ENCODE data around the gene PSPH. TPM values are rescaled to one million over a fixed set of nuclear protein-coding genes. Genes with fewer than 3 reads are reported as not detected.

PSPH gene
- total and polyA plus RNA-seq, 2 donors (not counting 3 experiments of a cell fraction or from before 2014, with no cell fraction given) = 11.8 to 24.2 TPM

DNA sequence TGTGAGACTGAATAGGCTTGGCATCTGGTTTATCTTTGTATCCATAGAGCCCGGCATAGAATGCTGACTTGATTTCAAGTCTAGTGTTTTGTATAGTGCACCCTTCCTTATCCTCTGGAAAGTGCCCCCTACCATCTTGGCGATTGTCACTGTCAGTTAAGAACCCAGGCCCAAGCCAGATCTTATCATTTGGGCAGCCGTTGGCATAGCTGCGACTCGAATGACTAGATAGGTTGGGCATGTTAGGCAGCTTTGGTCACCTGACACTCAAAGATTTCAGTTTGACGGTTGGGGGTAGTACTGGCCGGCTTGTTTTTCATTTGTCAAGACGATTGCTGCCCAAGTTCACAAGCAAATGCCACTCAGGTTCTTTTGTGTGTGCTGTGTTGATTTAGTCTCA is 80.3 kb downstream of the PSPH start:
- FAIRE-seq (no peak), DNase-seq (ENCODE audit: low read depth, low spot score) (no peak)
- peaks cover 0 to 3% of the 10 kb centered on the region in 2 experiments for H3K36me3 ChIP-seq (ENCODE audit: control insufficient read depth in 2 of 2, extremely low read depth in 1 of 2, insufficient read depth in 2 of 2, low read length in 2 of 2)
- H2AFZ ChIP-seq (ENCODE audit: low read depth, low read length) = no peak overlapping the region
- no peaks in the 10 kb centered on the region for H3K9me3 ChIP-seq (replicated peaks; ENCODE audit: control insufficient read depth, insufficient read depth, low read length)
- H4K20me1 ChIP-seq (replicated peaks; ENCODE audit: control insufficient read depth, extremely low read depth, insufficient read depth, low read length) = no peaks in the 10 kb centered on the region
- TF ChIP-seq, protein P1, sequence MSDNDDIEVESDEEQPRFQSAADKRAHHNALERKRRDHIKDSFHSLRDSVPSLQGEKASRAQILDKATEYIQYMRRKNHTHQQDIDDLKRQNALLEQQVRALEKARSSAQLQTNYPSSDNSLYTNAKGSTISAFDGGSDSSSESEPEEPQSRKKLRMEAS (IDR thresholded peaks at IDR 0.05; ENCODE audit: insufficient read depth, insufficient read length) = no peak
- TF ChIP-seq FOS (IDR thresholded peaks at IDR 0.05; ENCODE audit: borderline replicate concordance, insufficient read depth, low read length) = no peak
- TF ChIP-seq GATA2 (IDR thresholded peaks at IDR 0.05; ENCODE audit: insufficient read depth, insufficient read length, low read depth, low read length) = no peak
- no peak for TF ChIP-seq POLR2A (IDR thresholded peaks at IDR 0.05; ENCODE audit: low read depth, low read length)
- no TSS peak for BruUV-seq (replicated peaks)
- H3K27ac ChIP-seq (ENCODE audit: insufficient read depth, low read depth, low read length) = no peak overlapping the region
- POLR2A ChIA-PET = interaction anchor here (0.6 kb wide), 1 partner anchor 68 kb away, joined by 11 read pairs; no protein-coding TSS in a partner anchor
- no peaks in the 10 kb centered on the region for H3K27me3 ChIP-seq (ENCODE audit: control insufficient read depth in 2 of 2, insufficient read depth in 2 of 2, low read length in 2 of 2)
- no peak overlapping the region for H3K4me2 ChIP-seq (ENCODE audit: insufficient read depth, low read length)
- dilution Hi-C loops (cut with MboI; ENCODE audit: extremely low pct_ligation_motif_present, low sequenced_read_pairs) (no loop called here), intact Hi-C loops (cut with micrococcal nuclease) (no loop called here)
- peaks cover 25% of the 10 kb centered on the region for H3K79me2 ChIP-seq (ENCODE audit: control insufficient read depth, insufficient read depth, low read length)
- no peaks in the 10 kb centered on the region for H3K9me1 ChIP-seq (replicated peaks; ENCODE audit: control insufficient read depth, extremely low read depth, insufficient read depth, low read length)
- CTCF ChIA-PET = interaction anchor here (0.9 to 1.8 kb wide), 3 partner anchors 104 to 122 kb away, joined by 3 to 4 read pairs (median 4); partner anchors contain the start of gene PHKG1
- H3K9ac ChIP-seq (replicated peaks; ENCODE audit: extremely low read depth, insufficient read depth, low read length) = no peak overlapping the region
- no peaks in the 10 kb centered on the region for H3K4me1 ChIP-seq (ENCODE audit: control insufficient read depth, extremely low read depth, insufficient read depth, low read length)
- H3K4me3 ChIP-seq (replicated peaks in 1 of 3; ENCODE audit: insufficient read depth in 1 of 3, low read depth in 1 of 3, low read length in 3 of 3) = no peak overlapping the region

DNA sequence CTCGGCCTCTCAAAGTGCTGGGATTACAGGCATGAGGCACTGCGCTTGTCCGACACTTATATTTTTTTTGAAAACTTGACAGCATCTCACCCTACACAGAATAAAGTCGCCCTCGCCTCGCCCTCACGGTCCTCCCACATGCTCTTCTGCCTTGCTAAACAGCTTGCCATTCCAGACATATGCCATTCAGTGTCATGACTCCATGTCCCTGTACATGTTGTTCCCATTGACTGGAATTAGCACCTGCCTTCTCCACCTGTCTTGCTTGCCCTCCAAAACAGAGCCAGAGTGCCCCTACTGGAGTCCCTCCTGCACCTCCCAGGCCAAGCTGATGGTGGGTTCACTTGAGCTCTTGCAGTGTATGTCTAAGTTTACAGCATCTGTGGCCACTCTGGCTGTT is 80.7 kb downstream of the PSPH start:
- Histone ChIP-seq H3K9me3 (replicated peaks; ENCODE audit: control insufficient read depth, insufficient read depth, low read length) (no peaks in the 10 kb centered on the region), H3K36me3 (ENCODE audit: control insufficient read depth in 2 of 2, extremely low read depth in 1 of 2, insufficient read depth in 2 of 2, low read length in 2 of 2) (peaks cover 0 to 3% of the 10 kb centered on the region in 2 experiments), H2AFZ (ENCODE audit: low read depth, low read length) (no peak overlapping the region), H3K79me2 (ENCODE audit: control insufficient read depth, insufficient read depth, low read length) (peaks cover 27% of the 10 kb centered on the region), H3K4me2 (ENCODE audit: insufficient read depth, low read length) (no peak overlapping the region), H4K20me1 (replicated peaks; ENCODE audit: control insufficient read depth, extremely low read depth, insufficient read depth, low read length) (no peaks in the 10 kb centered on the region), H3K9ac (replicated peaks; ENCODE audit: extremely low read depth, insufficient read depth, low read length) (no peak overlapping the region), H3K27ac (ENCODE audit: insufficient read depth, low read depth, low read length) (no peak overlapping the region), H3K4me1 (ENCODE audit: control insufficient read depth, extremely low read depth, insufficient read depth, low read length) (no peaks in the 10 kb centered on the region), H3K27me3 (ENCODE audit: control insufficient read depth in 2 of 2, insufficient read depth in 2 of 2, low read length in 2 of 2) (no peaks in the 10 kb centered on the region), H3K4me3 (replicated peaks in 1 of 3; ENCODE audit: insufficient read depth in 1 of 3, low read depth in 1 of 3, low read length in 3 of 3) (no peak overlapping the region), H3K9me1 (replicated peaks; ENCODE audit: control insufficient read depth, extremely low read depth, insufficient read depth, low read length) (no peaks in the 10 kb centered on the region)
- dilution Hi-C loops (cut with MboI; ENCODE audit: extremely low pct_ligation_motif_present, low sequenced_read_pairs) (no loop called here), intact Hi-C loops (cut with micrococcal nuclease) (no loop called here)
- no peak for DNase-seq (ENCODE audit: low read depth, low spot score)
- FAIRE-seq = no peak
- TF ChIP-seq, protein P1 (IDR thresholded peaks at IDR 0.05; ENCODE audit: insufficient read depth, insufficient read length) = no peak
- TF ChIP-seq JUN (IDR thresholded peaks at IDR 0.05; ENCODE audit: borderline replicate concordance, insufficient read depth, insufficient read length, low read depth) = no peak
- TF ChIP-seq POLR2A (IDR thresholded peaks at IDR 0.05; ENCODE audit: low read depth, low read length) = no peak
- TF ChIP-seq EZH2 (IDR thresholded peaks at IDR 0.05; ENCODE audit: borderline replicate concordance, low read depth, low read length, severe bottlenecking) = no peak
- no peak for TF ChIP-seq FOS (IDR thresholded peaks at IDR 0.05; ENCODE audit: borderline replicate concordance, insufficient read depth, low read length)
- no peak for TF ChIP-seq MYC (IDR thresholded peaks at IDR 0.05; ENCODE audit: low read depth, low read length)
- TF ChIP-seq, protein P2, sequence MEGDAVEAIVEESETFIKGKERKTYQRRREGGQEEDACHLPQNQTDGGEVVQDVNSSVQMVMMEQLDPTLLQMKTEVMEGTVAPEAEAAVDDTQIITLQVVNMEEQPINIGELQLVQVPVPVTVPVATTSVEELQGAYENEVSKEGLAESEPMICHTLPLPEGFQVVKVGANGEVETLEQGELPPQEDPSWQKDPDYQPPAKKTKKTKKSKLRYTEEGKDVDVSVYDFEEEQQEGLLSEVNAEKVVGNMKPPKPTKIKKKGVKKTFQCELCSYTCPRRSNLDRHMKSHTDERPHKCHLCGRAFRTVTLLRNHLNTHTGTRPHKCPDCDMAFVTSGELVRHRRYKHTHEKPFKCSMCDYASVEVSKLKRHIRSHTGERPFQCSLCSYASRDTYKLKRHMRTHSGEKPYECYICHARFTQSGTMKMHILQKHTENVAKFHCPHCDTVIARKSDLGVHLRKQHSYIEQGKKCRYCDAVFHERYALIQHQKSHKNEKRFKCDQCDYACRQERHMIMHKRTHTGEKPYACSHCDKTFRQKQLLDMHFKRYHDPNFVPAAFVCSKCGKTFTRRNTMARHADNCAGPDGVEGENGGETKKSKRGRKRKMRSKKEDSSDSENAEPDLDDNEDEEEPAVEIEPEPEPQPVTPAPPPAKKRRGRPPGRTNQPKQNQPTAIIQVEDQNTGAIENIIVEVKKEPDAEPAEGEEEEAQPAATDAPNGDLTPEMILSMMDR (IDR thresholded peaks at IDR 0.05; ENCODE audit: extremely low read depth in 1 of 2, insufficient read depth in 1 of 2, low read depth in 1 of 2, low read length in 2 of 2) = no peak
- no peak for TF ChIP-seq POLR2AphosphoS5 (IDR thresholded peaks at IDR 0.05; ENCODE audit: insufficient read depth, low read depth, low read length)
- no peak for TF ChIP-seq GATA2 (IDR thresholded peaks at IDR 0.05; ENCODE audit: insufficient read depth, insufficient read length, low read depth, low read length)
- ChIA-PET CTCF (no interaction called here), POLR2A (no interaction called here)
- no TSS peak for BruUV-seq (replicated peaks)

Data from endothelial cell of umbilical vein (primary cell).